Lower lobe of right lung (tissue), 2 donors: ENCODE results near the gene CEP250. TPM values are rescaled to one million over a fixed set of nuclear protein-coding genes. Genes with fewer than 3 reads are reported as not detected.
"Not testable (repeated sequence)": the region's sequence is repeated elsewhere in the genome, so short reads cannot be mapped to it uniquely, and the experiment has no call there.

ENCODE experiments used
- ATAC-seq, 2 donors: fragments of 200-7000 bp; cut with Tn5 transposase; one replicate each; pipeline ENCODE4 v1.9.1; 2020 to 2022; ENCODE audit warnings: mild to moderate bottlenecking in 2 of 2, moderate library complexity in 2 of 2
- DNase-seq: peaks from one replicate; pipeline ENCODE4 v3.0.0-alpha.2; 2020
- H3K27ac ChIP-seq: fragments of 200-600 bp; one replicate; pipeline ENCODE4 v1.8.0; 2022
- H3K27me3 ChIP-seq: fragments of 200-600 bp; one replicate; pipeline ENCODE4 v1.8.0; 2022; ENCODE audit warnings: low read depth
- H3K36me3 ChIP-seq: fragments of 200-600 bp; one replicate; pipeline ENCODE4 v1.8.0; 2022; ENCODE audit warnings: mild to moderate bottlenecking
- H3K4me1 ChIP-seq: fragments of 200-600 bp; one replicate; pipeline ENCODE4 v1.8.0; 2022
- H3K4me3 ChIP-seq: fragments of 200-600 bp; one replicate; pipeline ENCODE4 v1.8.0; 2022; ENCODE audit warnings: mild to moderate bottlenecking
- H3K9me3 ChIP-seq: fragments of 200-600 bp; one replicate; pipeline ENCODE4 v1.8.0; 2022
- CTCF ChIP-seq: fragments of 200-600 bp; IDR thresholded peaks from one replicate; pipeline ENCODE4 v1.8.0; 2022; ENCODE audit warnings: antibody characterized with exemption, mild to moderate bottlenecking
- intact Hi-C: fragments of 100-400 bp; cut with DNase I; formaldehyde crosslinking; loops from one replicate; pipeline ENCODE4 v1.11.0; 2022
- total RNA-seq: library from RNA; stranded (reverse); fragmentation: NEBNext Ultra II Directional; extraction: Animal tissue kit (Norgen Biotek cat#: 25700); gene quantifications from one replicate; pipeline ENCODE4 v1.2.1, GENCODE V29; 2021
- donor health status: DM: no; HTN: yes; CAD: no; lungs with severe emphysema.

Gene CEP250
- total RNA-seq, 1 donor from 2014 or later: 30.7 TPM

- no peaks in the 10 kb centered on the region for H3K9me3 ChIP-seq
- peak overlapping the region; percentile 51 for H3K4me3 ChIP-seq
- no peaks in the 10 kb centered on the region for H3K4me1 ChIP-seq
- H3K27ac ChIP-seq: no peak overlapping the region
- no peaks in the 10 kb centered on the region for H3K27me3 ChIP-seq
- peak; percentile 98 for TF ChIP-seq CTCF
- DNase-seq: peak; percentile 90
- no peaks in the 10 kb centered on the region for H3K36me3 ChIP-seq
- intact Hi-C loops: no loop called here
- ATAC-seq: peak; percentile 96 to 97
Observed at GRCh38 chr20:35447082-35447789, 8.2 kb upstream of the CEP250 start.

- ATAC-seq: no peak
- H3K36me3 ChIP-seq: no peaks in the 10 kb centered on the region
- peaks cover 6% of the 10 kb centered on the region for H3K4me1 ChIP-seq
- no peak for TF ChIP-seq CTCF
- H3K4me3 ChIP-seq: no peak overlapping the region
- H3K27me3 ChIP-seq: no peaks in the 10 kb centered on the region
- intact Hi-C loops: no loop called here
- H3K9me3 ChIP-seq: no peaks in the 10 kb centered on the region
- no peak overlapping the region for H3K27ac ChIP-seq
- DNase-seq: no peak
Observed at GRCh38 chr20:35448788-35449373, 6.5 kb upstream of the CEP250 start.

- DNase-seq, H3K9me3 ChIP-seq, H3K27me3 ChIP-seq, H3K27ac ChIP-seq, H3K36me3 ChIP-seq, ATAC-seq, intact Hi-C loops, H3K4me3 ChIP-seq: not testable (repeated sequence)
- peaks cover 12% of the 10 kb centered on the region for H3K4me1 ChIP-seq
Observed at GRCh38 chr20:35449855-35450254, 5.5 kb upstream of the CEP250 start.

- Histone ChIP-seq H3K27ac (no peak overlapping the region), H3K9me3 (no peaks in the 10 kb centered on the region), H3K4me3 (no peak overlapping the region), H3K36me3 (no peaks in the 10 kb centered on the region), H3K27me3 (no peaks in the 10 kb centered on the region), H3K4me1 (peaks cover 19% of the 10 kb centered on the region)
- no peak for TF ChIP-seq CTCF
- intact Hi-C loops: no loop called here
- no peak for DNase-seq
- no peak for ATAC-seq
Observed at GRCh38 chr20:35451295-35451694, 4.1 kb upstream of the CEP250 start.

- H3K9me3 ChIP-seq: no peaks in the 10 kb centered on the region
- peaks cover 27% of the 10 kb centered on the region for H3K4me1 ChIP-seq
- H3K4me3 ChIP-seq: no peak overlapping the region
- H3K27ac ChIP-seq: no peak overlapping the region
- no peaks in the 10 kb centered on the region for H3K36me3 ChIP-seq
- TF ChIP-seq CTCF: no peak
- H3K27me3 ChIP-seq: no peaks in the 10 kb centered on the region
- DNase-seq: no peak
- intact Hi-C loops: no loop called here
- ATAC-seq: no peak
Observed at GRCh38 chr20:35453647-35454046, 1.8 kb upstream of the CEP250 start.

- Histone ChIP-seq H3K4me1 (peaks cover 27% of the 10 kb centered on the region), H3K36me3 (peaks cover 14% of the 10 kb centered on the region)
- H3K27me3 ChIP-seq, DNase-seq, H3K4me3 ChIP-seq, ATAC-seq, H3K9me3 ChIP-seq, intact Hi-C loops, H3K27ac ChIP-seq: not testable (repeated sequence)
Observed at GRCh38 chr20:35456700-35457099, 1.3 kb downstream of the CEP250 start.

GRCh38 chr20:35457539-35457938 is 2.1 kb downstream of the CEP250 start:
- H3K9me3 ChIP-seq, DNase-seq, H3K27me3 ChIP-seq, H3K27ac ChIP-seq, H3K4me3 ChIP-seq, ATAC-seq, intact Hi-C loops: not testable (repeated sequence)
- Histone ChIP-seq H3K4me1 (peaks cover 27% of the 10 kb centered on the region), H3K36me3 (peaks cover 23% of the 10 kb centered on the region)
